Kasumi-1 (cell line): ENCODE results near the gene CTSF.
"Not testable (repeated sequence)": the region's sequence is repeated elsewhere in the genome, so short reads cannot be mapped to it uniquely, and the experiment has no call there.

Source experiments
- DNase-seq, 2 experiments: peaks; one replicate each; lab custom pipeline; 2025; lab: John Stamatoyannopoulos, UW

The CTSF gene

DNA sequence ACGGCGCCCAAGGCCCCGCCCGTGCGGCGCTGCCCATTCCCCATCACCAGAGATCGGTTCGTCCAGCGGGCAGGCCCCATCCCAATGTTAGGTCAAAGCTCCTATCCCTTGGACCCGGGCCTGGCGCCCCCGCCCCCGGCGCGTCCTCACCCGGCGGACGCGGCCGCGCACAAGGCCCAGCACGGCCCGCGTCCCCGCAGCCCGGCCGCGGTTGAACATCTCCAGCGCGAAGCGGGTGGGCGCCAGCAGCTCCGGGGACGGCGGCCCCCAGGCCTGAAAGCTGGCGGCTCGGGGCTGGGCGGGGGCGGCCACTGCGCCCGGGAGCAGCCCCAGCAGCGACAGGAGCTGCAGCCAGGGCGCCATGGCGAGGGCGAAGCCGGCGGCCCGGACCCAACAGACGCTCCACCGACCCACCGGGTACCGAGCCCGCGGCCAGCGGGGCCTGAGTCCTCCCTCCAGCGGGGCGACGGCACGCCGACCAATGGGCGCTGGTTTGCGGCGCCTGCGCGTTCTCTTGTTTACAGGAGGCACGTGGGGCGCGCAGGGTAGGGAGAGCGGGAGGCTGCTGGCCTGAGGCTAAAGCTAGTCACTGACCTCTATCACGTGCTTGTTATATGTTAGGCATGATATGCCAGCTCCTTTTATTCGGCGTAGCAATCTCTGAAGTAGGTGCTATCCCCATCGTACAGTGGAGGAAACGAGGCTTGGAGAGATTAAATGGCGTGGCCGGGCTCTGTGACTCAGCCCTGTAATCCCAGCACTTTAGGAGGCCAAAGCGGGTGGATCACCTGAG lies at the start of gene CTSF:
CTSF (minus strand) TSS at position 483 of the 793 bp plus-strand sequence; CDS start at position 363, 120 bp downstream.
- DNase-seq = peak; percentile 33 to 57

DNA sequence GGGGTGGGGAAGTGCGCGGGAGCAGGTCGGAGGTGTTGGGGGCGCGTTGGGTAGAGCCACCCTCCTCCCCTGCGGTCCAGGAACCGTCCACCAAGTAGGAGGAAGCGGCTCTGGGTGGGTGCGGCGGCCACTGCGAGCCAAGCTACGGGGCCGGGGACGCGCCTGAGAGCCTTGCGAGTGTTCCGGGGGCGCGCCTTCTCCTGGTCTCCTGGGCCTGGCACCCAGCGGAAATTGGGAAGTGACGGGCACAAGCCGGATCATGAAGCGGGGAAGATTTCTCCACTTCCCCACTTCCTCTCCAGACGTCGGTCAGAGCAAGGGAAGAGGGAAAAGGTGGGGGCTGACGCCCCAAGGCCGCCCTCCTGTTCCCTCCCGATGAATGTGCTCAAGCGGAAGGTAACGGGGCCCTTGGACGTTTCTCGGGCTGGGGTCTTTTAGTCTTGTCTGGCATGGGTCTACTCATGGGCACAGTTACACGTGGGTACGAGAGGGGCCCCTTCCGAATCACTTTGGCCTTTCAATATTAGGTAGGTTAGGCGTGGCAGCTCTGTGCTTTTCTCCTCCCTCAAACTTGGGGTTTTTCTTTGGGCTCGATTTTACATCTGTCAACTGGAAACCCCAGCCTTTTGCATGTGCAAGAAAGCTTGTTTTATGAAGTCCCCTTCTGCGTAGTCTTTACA lies 48.9 kb upstream of the CTSF start:
- DNase-seq = peak; percentile 69 to 71

DNA sequence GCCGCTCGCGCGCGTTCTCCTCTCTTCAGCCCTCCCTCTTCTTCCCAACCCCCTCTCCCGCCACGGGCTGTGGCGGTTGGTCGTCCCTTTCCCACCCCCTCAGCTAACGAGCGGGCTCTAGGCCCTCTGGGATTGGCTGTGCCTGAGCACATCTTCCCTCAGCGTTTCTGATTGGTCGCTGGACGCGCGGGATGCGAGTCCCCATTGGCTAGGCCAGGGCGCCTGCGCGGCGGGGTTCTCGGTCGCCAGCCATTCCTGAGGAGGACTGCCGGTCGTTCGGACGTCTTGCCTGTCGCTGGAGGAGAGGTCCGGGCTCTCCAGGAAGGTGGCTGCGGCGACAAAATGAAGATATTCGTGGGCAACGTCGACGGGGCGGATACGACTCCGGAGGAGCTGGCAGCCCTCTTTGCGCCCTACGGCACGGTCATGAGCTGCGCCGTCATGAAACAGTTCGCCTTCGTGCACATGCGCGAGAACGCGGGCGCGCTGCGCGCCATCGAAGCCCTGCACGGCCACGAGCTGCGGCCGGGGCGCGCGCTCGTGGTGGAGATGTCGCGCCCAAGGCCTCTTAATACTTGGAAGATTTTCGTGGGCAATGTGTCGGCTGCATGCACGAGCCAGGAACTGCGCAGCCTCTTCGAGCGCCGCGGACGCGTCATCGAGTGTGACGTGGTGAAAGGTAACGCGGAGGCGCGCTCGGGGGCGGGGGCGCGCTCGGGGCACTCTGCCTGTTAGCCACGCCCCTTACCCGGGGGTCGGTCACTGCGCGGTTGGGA lies 48.2 kb upstream of the CTSF start, which contains the start of gene RBM14:
RBM14 (plus strand) TSS at position 252 of the 776 bp plus-strand sequence; CDS start at position 343, 91 bp downstream.
- DNase-seq = peak; percentile 98

DNA sequence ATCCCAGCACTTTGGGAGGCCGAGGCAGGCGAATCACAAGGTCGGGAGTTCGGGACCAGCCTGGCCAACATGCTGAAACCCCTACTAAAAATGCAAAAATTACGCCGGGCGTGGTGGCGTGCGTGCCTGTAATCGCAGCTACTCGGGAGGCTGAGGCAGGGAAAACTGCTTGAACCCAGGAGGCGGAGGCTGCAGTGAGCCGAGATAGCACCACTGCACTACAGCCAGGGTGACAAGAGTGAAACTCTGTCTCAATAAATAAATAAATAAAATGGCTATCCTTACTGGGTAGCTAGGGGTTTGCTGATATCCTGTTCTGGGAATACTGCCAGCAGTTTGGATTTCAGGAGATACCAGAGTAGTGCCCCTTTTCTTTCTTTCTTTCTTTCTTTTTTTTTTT lies 45.7 kb upstream of the CTSF start:
- DNase-seq = no peak

DNA sequence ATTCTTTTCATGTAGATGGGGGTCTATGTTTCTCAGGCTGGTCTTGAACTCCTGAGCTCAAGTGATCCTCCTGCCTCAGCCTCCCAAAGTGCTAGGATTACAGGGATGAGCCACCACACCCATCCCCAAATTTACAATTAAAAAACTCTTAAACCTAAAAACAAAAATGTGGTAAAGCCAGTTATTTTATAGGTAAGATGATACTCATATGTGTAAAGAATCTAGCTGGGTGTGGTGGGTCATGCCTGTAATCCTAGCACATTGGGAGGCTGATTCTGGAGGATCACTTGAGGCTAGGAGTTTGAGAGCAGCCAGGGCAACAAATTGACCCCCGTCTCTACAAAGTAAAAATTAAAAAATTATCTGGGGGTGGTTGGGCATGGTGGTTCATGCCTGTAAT lies 44.1 kb upstream of the CTSF start:
- DNase-seq = no peak

DNA sequence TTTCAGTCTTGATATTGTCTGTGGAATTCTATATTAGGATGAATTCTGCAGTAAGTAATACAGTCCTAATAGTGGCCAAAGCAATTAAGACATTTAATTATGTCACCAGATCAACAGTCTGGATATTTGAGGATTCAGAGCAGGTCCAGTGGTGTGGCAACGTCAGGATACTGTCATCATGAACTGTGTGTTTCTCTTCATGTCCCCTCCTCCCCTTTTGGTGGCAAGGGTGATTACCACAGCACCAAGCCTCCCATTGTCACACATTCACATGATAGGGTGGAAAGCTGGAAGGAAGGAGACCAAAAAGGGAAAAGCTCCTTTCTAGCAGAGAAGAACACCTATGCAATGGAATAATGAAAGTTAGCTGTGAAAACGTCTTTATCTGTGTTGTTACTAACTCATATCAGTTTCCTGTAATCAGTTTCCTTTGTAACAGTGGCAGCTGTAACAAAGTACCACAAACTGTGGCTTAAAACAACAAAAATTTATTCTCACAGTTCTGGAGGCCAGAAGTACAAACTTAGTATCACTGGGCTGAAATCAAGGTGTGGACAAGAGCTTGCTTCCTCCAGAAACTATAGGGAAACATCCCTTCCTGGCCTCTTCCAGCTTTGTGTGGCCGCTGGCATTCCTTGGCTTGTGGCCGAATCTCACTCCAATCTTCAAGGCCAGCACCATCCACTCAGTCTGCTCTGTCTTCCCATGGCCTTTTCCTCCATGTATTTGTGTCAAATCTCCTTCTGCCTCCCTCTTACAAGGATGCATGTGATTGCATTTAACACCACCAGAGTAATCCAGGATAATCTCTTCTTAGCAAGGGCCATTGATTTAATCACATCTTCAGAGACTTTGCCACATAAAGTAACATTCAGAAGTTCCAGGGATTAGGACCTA lies 41.6 kb upstream of the CTSF start:
- DNase-seq = no peak

DNA sequence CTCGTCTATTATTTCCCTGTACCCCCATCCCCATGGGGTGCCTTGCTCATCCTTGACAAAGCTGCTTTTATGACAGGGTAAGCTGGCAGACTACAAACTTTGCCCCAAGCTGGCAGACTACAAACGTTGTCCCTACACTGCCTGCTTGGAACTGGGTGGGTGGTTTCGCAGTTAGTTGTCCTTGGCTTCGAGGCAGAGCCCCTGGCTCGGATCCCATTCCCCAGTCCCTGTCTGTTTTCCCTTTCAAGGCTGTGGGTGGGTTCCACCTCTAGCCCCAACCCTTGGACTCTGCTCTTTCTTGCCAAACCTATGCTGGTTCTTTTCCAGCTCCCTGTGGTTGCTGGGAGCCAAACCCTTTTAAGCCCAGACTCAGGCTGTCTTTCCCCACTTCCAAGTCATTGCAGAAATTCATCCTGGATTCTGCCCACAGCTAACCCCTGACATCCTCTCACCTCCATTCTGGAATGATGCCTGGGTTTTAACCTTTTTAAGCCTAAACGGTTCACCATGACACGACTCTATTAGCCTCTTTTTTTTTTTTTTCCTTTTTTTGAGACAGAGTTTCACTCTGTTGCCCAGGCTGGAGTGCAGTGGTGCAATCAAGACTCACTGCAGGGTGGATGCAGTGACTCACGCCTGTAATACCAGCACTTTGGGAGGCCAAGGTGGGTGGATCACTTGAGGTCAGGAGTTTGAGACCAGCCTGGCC lies 38.9 kb upstream of the CTSF start:
- DNase-seq = no peak

DNA sequence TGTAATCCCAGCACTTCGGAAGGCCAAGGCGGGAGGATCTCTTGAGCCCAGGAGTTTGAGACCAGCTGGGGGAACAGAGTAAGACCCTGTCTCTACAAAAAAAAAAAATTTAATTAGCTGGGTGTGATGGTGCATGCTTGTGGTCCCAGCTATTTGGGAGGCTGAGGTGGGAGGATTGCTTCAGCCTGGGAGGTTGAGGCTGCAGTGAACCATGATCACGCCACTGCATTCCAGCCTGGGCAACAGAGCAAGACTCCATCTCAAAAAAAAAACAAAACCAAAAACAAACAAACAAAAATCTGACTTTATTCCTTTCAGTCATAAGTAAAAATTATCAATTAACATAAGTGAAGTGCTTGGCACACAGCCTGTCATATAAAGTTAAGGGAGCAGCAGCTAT lies 38.2 kb upstream of the CTSF start:
- DNase-seq = not testable (repeated sequence)

DNA sequence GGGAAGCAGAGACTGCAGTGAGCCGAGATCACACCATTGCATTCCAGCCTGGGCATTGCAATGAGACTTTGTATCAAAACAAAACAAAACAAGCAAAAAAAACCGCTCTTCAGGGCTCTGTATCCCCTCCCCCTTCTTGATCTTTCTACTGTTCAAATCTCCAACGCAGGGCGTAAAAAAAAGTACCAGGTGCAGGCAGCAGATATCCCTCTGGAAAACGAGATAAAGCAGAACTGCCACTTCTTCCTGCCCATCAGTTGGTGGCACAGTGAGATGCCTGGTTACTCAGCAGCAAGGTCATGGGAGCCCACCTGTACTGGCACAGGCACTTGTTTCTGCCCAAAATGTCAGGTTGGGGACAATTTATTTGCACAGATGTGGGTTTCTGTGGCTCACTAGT lies 35.7 kb upstream of the CTSF start:
- no peak for DNase-seq

DNA sequence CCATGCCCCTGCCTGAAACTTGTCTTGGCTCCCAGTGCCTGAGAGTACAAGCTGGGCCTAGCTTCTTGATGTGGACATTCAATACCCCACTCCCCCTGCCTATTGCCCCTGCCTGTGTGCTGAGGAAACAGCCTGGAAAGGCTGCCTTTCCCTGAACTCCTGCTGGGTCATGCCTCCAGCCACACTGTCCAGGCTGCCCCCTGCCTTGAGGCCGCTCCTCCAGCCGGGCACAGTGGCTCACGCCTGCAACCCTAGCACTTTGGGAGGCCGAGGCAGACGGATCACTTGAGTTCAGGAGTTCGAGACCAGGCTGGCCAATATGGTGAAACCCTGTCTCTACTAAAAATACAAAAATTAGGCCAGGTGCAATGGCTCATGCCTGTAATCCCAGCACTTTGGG lies 34.7 kb upstream of the CTSF start:
- DNase-seq = no peak

DNA sequence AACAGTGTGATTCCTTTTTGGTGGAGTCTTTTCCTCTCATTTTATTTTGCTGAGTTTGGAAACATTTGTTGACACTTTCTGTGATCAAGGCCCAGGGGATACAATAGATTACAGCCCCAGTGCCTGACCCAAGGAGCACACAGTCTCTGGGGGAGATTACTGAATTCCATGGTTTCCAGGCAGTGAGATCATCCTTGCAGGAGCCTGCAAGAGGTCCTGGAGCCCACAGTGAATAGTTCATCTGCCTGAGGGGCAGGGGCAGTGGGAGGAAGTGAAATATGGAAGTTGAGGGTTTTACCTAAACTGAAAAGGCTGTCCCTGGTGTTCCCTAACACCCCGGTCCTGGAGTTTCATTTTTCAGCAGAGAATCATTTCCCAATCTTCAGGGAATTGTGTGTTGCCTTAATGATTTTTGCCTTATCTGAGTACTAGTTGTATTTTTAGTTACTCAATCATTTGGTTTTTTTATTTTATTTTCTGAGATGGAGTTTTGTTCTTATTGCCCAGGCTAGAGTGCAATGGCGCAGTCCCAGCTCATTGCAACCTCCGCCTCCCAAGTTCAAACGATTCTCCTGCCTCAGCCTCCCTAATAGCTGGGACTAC lies 32.3 kb upstream of the CTSF start:
- DNase-seq = peak; percentile 17 to 21

DNA sequence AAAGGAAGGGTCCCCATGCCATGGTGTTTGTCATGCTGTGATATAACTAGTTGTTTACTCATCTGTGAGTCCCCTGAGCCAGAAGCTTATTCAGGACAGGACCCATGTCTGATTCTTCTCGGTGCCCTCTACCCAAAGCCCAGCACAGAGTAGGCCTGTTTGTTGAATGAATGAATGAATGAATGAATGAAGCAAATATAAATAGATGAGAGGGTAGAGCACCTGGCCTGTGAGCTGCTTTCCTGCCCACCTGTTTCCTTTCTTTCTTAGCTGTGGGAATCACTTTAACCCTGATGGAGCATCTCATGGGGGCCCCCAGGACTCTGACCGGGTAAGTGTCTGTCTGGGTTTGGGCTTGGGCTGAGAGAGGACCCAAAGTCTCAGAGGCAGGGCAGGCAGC lies 31.8 kb upstream of the CTSF start:
- DNase-seq = no peak

DNA sequence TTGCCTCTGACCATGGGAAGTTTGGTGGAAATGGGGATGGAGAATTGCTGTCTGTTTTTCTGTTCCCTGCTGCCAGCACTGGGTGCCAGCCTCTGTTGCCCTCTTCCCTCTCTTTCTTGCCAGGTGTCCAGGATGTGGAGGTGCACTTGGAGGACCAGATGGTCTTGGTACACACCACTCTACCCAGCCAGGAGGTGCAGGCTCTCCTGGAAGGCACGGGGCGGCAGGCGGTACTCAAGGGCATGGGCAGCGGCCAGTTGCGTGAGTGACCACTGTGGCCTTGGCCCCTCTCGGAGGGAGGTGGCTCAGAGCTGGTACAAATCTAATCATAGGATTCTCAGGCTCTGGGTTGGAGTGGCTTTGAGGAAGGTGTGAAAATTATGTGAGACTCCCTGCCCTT lies 30.6 kb upstream of the CTSF start:
- DNase-seq = no peak

DNA sequence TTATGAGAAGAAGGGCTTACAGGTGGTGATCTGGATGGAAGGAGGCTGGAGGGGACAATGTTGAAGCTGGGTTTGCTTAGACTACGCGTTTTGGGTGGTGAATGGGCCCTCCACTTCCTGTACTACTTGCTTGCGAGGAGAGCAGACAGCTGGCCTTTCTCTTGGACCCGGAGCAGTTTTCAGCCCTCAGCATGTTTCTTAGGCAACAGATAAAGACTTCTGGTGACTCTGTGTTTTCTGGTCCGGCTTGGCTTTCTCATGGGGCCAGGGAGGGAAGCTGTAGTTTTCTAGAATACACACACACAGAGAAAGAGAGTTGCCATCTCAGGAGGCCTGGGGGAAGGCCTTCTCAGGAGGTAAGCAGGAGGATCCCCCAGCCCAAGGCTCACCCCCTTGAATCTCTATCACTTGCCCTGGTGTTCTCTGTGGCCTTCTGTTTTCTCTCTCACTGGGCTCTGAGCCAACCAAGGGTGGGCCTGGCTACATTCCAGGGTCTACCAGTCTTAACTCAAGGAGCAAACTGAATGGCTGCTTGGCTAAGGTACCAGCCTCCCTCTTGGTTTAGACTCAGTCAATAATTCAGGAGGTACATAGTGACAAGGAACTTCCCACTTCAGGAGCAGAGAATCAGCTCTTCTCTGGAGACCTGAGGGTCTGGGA lies 27.0 kb upstream of the CTSF start:
- peak; percentile 57 for DNase-seq

DNA sequence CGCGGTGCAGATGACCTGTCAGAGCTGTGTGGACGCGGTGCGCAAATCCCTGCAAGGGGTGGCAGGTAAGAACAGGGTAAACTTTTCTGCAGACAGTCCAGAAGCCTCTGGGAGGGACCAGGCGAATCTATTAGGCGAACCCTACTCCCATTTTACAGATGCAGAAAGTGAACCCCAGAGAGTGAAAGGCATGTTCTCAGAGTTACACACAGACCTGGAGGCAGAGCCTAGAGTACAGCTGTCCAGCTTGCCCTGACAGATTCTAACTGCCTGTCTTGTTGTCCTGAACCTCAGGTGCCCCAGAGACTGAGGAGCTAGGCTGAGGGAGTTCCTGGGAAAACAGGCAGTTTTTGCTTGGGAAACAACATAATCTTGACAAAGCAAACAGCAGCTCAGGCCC lies 25.2 kb upstream of the CTSF start:
- no peak for DNase-seq

DNA sequence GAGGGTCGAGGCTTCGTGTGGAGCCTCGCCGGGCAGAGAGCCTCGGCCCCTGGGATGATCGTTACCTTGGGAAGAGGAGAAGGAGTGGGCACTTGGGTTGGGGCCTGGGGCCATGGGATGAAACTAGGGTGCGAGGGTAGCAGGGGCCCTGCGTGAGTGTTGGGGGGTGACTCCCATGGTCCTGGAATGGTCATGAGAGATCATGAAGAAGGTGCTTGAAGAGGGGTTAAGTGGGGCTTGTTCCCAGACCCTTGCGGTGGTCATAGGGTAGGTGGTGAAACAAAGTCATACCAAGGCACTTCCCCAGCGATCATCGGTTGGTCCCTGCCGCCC lies 24.9 kb upstream of the CTSF start:
- no peak for DNase-seq

DNA sequence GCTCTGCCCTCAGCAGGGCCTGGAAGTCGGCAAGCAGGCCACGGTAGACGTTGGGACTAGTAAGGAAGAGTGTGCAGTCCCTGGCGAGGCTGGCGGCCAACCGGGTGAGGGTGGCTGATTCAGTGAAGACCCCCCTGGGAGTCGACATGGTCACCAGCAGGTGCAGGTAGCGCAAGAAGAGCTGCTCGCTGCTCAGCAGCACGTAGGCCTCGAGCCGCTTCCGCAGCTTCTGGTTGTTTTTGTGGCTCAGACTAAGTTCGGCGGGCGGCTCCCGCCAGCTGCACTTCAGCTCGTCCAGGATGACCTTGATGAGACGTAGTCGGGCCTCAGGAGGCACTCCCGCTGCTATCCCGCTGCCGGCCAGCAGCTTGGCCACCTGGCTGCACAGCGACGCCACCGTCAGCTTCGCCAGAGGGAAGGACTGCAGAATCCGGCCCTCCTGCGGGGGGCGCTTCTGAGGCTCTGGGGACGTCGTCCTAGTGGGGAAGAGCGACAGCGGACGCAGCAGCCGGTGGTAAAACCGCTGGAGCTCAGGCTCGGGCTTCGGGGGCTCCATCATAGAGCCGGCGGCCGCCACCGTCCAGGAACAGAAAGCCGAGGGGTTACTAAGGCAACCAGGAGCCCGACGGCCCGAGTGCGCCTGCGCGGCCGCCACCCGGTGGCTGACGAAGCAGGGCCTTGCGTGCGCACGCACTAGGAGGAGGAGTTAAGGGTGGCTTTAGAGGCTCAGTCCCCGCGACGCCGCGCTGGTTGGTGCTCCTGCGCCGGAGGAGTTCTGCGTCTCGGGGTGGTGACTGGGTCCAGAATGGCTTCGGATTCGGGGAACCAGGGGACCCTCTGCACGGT lies 24.3 kb upstream of the CTSF start, which contains the start of the genes CCDC87 and CCS:
CCDC87 (minus strand) TSS at position 607 of the 846 bp plus-strand sequence; CDS start at position 559, 48 bp downstream.
CCS (plus strand) TSS at position 729 of the 846 bp plus-strand sequence; CDS start at position 806, 77 bp downstream.
- DNase-seq = peak; percentile 92 to 94

DNA sequence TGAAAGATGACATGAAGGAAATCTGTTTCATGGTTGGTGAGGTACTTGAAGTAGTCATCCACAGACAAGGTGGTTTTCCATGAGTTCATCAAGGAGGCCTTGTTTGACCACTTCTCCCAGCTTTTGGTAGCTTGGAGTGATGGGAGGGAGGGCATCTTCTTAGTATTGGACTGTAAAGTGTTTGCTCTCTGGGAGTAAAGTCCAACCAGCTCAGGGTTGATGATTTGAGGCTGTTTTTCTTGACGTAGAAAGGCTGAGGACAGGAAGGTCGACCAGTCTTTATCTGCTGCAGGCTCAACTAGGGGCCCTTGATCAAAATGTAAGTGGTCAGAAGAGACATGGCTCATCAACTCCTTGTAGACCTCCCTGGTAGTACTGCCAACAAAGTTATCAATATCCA lies 22.8 kb upstream of the CTSF start:
- DNase-seq = no peak
